Endothelial cell of umbilical vein (primary cell): ENCODE data around the gene GLI3. TPM values are rescaled to one million over a fixed set of nuclear protein-coding genes. Genes with fewer than 3 reads are reported as not detected.

Source experiments
- BruUV-seq: library from RNA; stranded (reverse); fragments of 400-500 nt; replicated peaks from 2 replicates; lab custom pipeline; 2021; lab: Mats Ljungman, UMichigan
- CTCF ChIA-PET: fragments of 300-600, 350-600 bp; sonication (Branson Sonifier 250); formaldehyde crosslinking; loops from one replicate; lab custom pipeline; 2021; ENCODE audit warnings: antibody characterized with exemption, inconsistent platforms; lab: Charles Lee
- POLR2A ChIA-PET: fragments of 300-600, 350-600 bp; sonication (Branson Sonifier 250); formaldehyde crosslinking; loops from one replicate; lab custom pipeline; 2021; ENCODE audit warnings: antibody characterized with exemption, inconsistent platforms; lab: Charles Lee
- DNase-seq: peaks from one replicate; pipeline ENCODE4 v3.0.0-alpha.2; 2011; ENCODE audit warnings: low read depth, low spot score
- FAIRE-seq: peaks from 2 replicates; lab custom pipeline; 2011; peaks lifted over from hg19 to GRCh38; lab: Jason Lieb, UNC
- H2AFZ ChIP-seq: 2 replicates; pipeline ENCODE4 v1.6.0; 2012; ENCODE audit warnings: low read depth, low read length, control low read depth, inconsistent platforms
- H3K27ac ChIP-seq: 2 replicates; pipeline ENCODE4 v1.5.1; 2011; ENCODE audit warnings: low read depth, mild to moderate bottlenecking, control low read depth, low read length, moderate library complexity; ENCODE audit not compliant: insufficient read depth
- H3K27me3 ChIP-seq, 2 experiments: 2 replicates each; pipeline versions ENCODE4 v1.6.0 to v1.6.1; 2011; ENCODE audit warnings: low read length in 2 of 2, mixed read lengths in 1 of 2; ENCODE audit not compliant: control insufficient read depth in 2 of 2, insufficient read depth in 2 of 2
- H3K36me3 ChIP-seq, 2 experiments: 2 replicates in 1 of 2; 3 replicates in 1 of 2; pipeline ENCODE4 v1.5.1; 2011; ENCODE audit warnings: low read length in 2 of 2, mild to moderate bottlenecking in 1 of 2, moderate library complexity in 1 of 2; ENCODE audit not compliant: control insufficient read depth in 2 of 2, insufficient read depth in 2 of 2; ENCODE audit errors: extremely low read depth in 1 of 2
- H3K4me1 ChIP-seq: 3 replicates; pipeline ENCODE4 v1.5.1; 2011; ENCODE audit warnings: mild to moderate bottlenecking, low read length; ENCODE audit not compliant: control insufficient read depth, insufficient read depth; ENCODE audit errors: extremely low read depth
- H3K4me2 ChIP-seq: 2 replicates; pipeline ENCODE4 v1.6.1; 2011; ENCODE audit warnings: low read length, control low read depth, mixed read lengths; ENCODE audit not compliant: insufficient read depth
- H3K4me3 ChIP-seq, 3 experiments: fragments of 200-600 bp in 1 of 3; sonication (generic), shearing (Covaris generic) in 1 of 3; replicated peaks in 1 of 3; 2 replicates each; pipeline ENCODE4 v1.5.1; 2011 to 2016; ENCODE audit warnings: control low read depth in 3 of 3, low read length in 3 of 3, mild to moderate bottlenecking in 2 of 3, inconsistent platforms in 1 of 3, low read depth in 1 of 3, moderate library complexity in 1 of 3; ENCODE audit not compliant: insufficient read depth in 1 of 3
- H3K79me2 ChIP-seq: 2 replicates; pipeline ENCODE4 v1.6.0; 2012; ENCODE audit warnings: low read length, inconsistent platforms; ENCODE audit not compliant: control insufficient read depth, insufficient read depth
- H3K9ac ChIP-seq: replicated peaks from 2 replicates; pipeline ENCODE3; 2011; ENCODE audit warnings: low read length, control low read depth; ENCODE audit not compliant: insufficient read depth; ENCODE audit errors: extremely low read depth
- H3K9me1 ChIP-seq: replicated peaks from 3 replicates; pipeline ENCODE4 v1.6.0; 2011; ENCODE audit warnings: mild to moderate bottlenecking, low read length; ENCODE audit not compliant: control insufficient read depth, insufficient read depth; ENCODE audit errors: extremely low read depth
- H3K9me3 ChIP-seq: replicated peaks from 2 replicates; pipeline ENCODE4 v1.5.1; 2012; ENCODE audit warnings: low read length, inconsistent platforms; ENCODE audit not compliant: control insufficient read depth, insufficient read depth
- H4K20me1 ChIP-seq: replicated peaks from 2 replicates; pipeline ENCODE3; 2011; ENCODE audit warnings: mild to moderate bottlenecking, low read length; ENCODE audit not compliant: control insufficient read depth, insufficient read depth; ENCODE audit errors: extremely low read depth
- EZH2 ChIP-seq: IDR thresholded peaks from 2 replicates; pipeline ENCODE4 v1.6.1; 2012; ENCODE audit warnings: borderline replicate concordance, low read depth, mild to moderate bottlenecking, moderate library complexity, low read length, inconsistent platforms; ENCODE audit not compliant: severe bottlenecking
- POLR2A ChIP-seq: IDR thresholded peaks from 2 replicates; pipeline ENCODE4 v1.6.1; 2012; ENCODE audit warnings: low read depth, mild to moderate bottlenecking, control low read depth, low read length
- POLR2AphosphoS5 ChIP-seq: IDR thresholded peaks from 2 replicates; pipeline ENCODE4 v1.6.1; 2012; ENCODE audit warnings: low read depth, mild to moderate bottlenecking, control low read depth, low read length, moderate library complexity; ENCODE audit not compliant: insufficient read depth
- dilution Hi-C: fragments of 300-500 bp; cut with MboI; formaldehyde crosslinking; loops from one replicate; pipeline ENCODE4 v1.15.0; 2019; ENCODE audit warnings: low sequenced_read_pairs; ENCODE audit not compliant: extremely low pct_ligation_motif_present
- intact Hi-C: fragments of 100-400 bp; cut with micrococcal nuclease; formaldehyde crosslinking; loops from one replicate; pipeline ENCODE4 v1.10.0; 2022
- polyA plus RNA-seq, 4 experiments: library from polyadenylated mRNA; depleted of rRNA in 3 of 4; stranded (reverse) in 3 of 4; unstranded in 1 of 4; fragments of >200 nt; gene quantifications; 2 replicates each; pipeline versions ENCODE4 v1.2.1 to v1.2.3, GENCODE V29; 2011 to 2012; ENCODE audit warnings: missing spikeins in 1 of 4
- total RNA-seq: library from RNA; stranded (reverse); gene quantifications from 2 replicates; pipeline ENCODE4 v1.2.3, GENCODE V29; 2021
- TF ChIP-seq, protein P1 (sequence below): IDR thresholded peaks from 2 replicates; pipeline ENCODE4 v1.6.1; 2011; ENCODE audit not compliant: insufficient read depth, insufficient read length
- TF ChIP-seq, protein P2 (sequence below), 2 donors: IDR thresholded peaks; 1 replicate in 1 of 2; 2 replicates in 1 of 2; pipeline ENCODE4 v1.5.1; 2011; ENCODE audit warnings: low read length in 2 of 2, mild to moderate bottlenecking in 2 of 2, moderate library complexity in 2 of 2, control low read depth in 1 of 2, inconsistent platforms in 1 of 2, low read depth in 1 of 2; ENCODE audit not compliant: insufficient read depth in 1 of 2; ENCODE audit errors: extremely low read depth in 1 of 2

Gene GLI3
- total and polyA plus RNA-seq, 2 donors (not counting 3 experiments of a cell fraction or from before 2014, with no cell fraction given), result 6.0 to 24.9 TPM

DNA sequence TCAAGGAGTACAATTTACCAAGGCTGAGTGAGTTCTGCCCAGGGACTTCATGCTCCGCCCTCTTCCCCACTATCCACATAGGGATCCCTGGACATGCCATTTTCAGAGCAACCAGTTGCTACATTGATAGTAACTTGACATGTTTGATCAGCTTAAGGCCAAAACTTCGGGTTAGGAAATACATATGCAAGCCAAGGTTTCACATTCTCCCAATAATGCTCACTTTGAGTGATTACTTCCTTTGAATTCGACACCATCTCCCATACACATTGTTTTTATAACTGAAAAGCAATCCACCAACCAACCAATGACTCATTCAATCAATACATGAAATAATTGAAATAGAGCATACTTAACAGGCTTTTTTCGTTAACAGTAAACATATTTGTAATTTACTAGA, 137.9 kb downstream of the GLI3 start:
- no peaks in the 10 kb centered on the region for H3K9me3 ChIP-seq
- no peak overlapping the region for H3K4me2 ChIP-seq
- H3K79me2 ChIP-seq, result no peaks in the 10 kb centered on the region
- H3K36me3 ChIP-seq, result peaks cover 0 to 2% of the 10 kb centered on the region in 2 experiments
- no peak overlapping the region for H2AFZ ChIP-seq
- no peaks in the 10 kb centered on the region for H3K4me1 ChIP-seq
- dilution Hi-C loops (no loop called here), intact Hi-C loops (no loop called here)
- no TSS peak for BruUV-seq
- H3K4me3 ChIP-seq, result no peak overlapping the region
- H3K9me1 ChIP-seq, result no peaks in the 10 kb centered on the region
- no peaks in the 10 kb centered on the region for H3K27me3 ChIP-seq
- no peaks in the 10 kb centered on the region for H4K20me1 ChIP-seq
- H3K27ac ChIP-seq, result no peak overlapping the region
- no peak overlapping the region for H3K9ac ChIP-seq
- CTCF ChIA-PET, result no interaction called here
- TF ChIP-seq POLR2A (no peak), POLR2AphosphoS5 (no peak), EZH2 (no peak)
- TF ChIP-seq, protein P1, sequence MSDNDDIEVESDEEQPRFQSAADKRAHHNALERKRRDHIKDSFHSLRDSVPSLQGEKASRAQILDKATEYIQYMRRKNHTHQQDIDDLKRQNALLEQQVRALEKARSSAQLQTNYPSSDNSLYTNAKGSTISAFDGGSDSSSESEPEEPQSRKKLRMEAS, result no peak
- TF ChIP-seq, protein P2, sequence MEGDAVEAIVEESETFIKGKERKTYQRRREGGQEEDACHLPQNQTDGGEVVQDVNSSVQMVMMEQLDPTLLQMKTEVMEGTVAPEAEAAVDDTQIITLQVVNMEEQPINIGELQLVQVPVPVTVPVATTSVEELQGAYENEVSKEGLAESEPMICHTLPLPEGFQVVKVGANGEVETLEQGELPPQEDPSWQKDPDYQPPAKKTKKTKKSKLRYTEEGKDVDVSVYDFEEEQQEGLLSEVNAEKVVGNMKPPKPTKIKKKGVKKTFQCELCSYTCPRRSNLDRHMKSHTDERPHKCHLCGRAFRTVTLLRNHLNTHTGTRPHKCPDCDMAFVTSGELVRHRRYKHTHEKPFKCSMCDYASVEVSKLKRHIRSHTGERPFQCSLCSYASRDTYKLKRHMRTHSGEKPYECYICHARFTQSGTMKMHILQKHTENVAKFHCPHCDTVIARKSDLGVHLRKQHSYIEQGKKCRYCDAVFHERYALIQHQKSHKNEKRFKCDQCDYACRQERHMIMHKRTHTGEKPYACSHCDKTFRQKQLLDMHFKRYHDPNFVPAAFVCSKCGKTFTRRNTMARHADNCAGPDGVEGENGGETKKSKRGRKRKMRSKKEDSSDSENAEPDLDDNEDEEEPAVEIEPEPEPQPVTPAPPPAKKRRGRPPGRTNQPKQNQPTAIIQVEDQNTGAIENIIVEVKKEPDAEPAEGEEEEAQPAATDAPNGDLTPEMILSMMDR (IDR thresholded peaks at IDR 0.05; ENCODE audit: extremely low read depth in 1 of 2, insufficient read depth in 1 of 2, low read depth in 1 of 2, low read length in 2 of 2), result no peak
- DNase-seq (no peak), FAIRE-seq (no peak)
- POLR2A ChIA-PET, result no interaction called here

DNA sequence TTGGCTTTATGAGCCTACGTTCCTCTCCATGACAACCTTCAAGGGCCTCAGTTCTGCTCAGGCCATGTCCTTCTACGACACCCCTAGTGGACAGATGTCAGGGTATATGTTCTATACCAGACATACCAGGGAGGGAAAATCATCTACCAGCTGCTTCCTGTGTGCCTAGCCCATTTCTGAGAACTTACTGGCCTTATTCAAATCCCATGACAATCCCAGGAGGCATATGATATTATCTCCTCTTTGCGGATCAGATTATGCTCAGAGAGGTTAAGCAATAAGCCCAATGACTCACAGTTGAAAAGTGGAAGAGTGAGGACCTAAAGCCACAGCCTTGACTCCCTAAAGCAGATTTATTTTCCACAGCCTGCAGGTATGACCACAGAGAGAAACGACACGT, 139.3 kb downstream of the GLI3 start:
- Histone ChIP-seq H3K4me3 (no peak overlapping the region), H3K79me2 (no peaks in the 10 kb centered on the region), H3K27me3 (no peaks in the 10 kb centered on the region), H3K9me1 (no peaks in the 10 kb centered on the region), H2AFZ (no peak overlapping the region), H3K9me3 (no peaks in the 10 kb centered on the region), H3K9ac (no peak overlapping the region), H4K20me1 (no peaks in the 10 kb centered on the region), H3K4me1 (no peaks in the 10 kb centered on the region), H3K27ac (no peak overlapping the region), H3K36me3 (peaks cover 0 to 2% of the 10 kb centered on the region in 2 experiments), H3K4me2 (no peak overlapping the region)
- POLR2A ChIA-PET, result no interaction called here
- FAIRE-seq (no peak), DNase-seq (peak; percentile 31)
- CTCF ChIA-PET, result no interaction called here
- no peak for TF ChIP-seq EZH2
- TF ChIP-seq, protein P2 (IDR thresholded peaks at IDR 0.05; ENCODE audit: extremely low read depth in 1 of 2, insufficient read depth in 1 of 2, low read depth in 1 of 2, low read length in 2 of 2), result peak in 1 of 2 donors; percentile 7
- intact Hi-C loops, result no loop called here
- dilution Hi-C loops, result no loop called here
- no TSS peak for BruUV-seq
